Mesenchymal stem cell (in vitro differentiated cells and primary cell): Measurements from ENCODE around the gene NTN4.

Experiments
- DNase-seq: peaks from one replicate; pipeline ENCODE4 v3.0.0-alpha.2; 2013
- H2AFZ ChIP-seq: one replicate; pipeline ENCODE4 v1.6.1; 2013; ENCODE audit warnings: low read depth, mild to moderate bottlenecking, control low read depth, inconsistent platforms, low read length, moderate library complexity
- H2AK5ac ChIP-seq: 2 replicates; pipeline ENCODE4 v1.6.1; 2013; ENCODE audit warnings: low read length, moderate library complexity, mild to moderate bottlenecking, inconsistent platforms; ENCODE audit not compliant: severe bottlenecking
- H2BK120ac ChIP-seq: one replicate; pipeline ENCODE4 v1.6.1; 2013; ENCODE audit warnings: low read depth, mild to moderate bottlenecking, inconsistent platforms, low read length, moderate library complexity
- H2BK12ac ChIP-seq, 2 experiments: one replicate each; pipeline ENCODE4 v1.6.1; 2013; ENCODE audit warnings: inconsistent platforms in 2 of 2, low read length in 2 of 2, mild to moderate bottlenecking in 2 of 2, moderate library complexity in 2 of 2, control low read depth in 1 of 2
- H2BK15ac ChIP-seq: one replicate; pipeline ENCODE4 v1.6.1; 2013; ENCODE audit warnings: mild to moderate bottlenecking, low read depth, inconsistent platforms; ENCODE audit not compliant: poor library complexity, severe bottlenecking
- H2BK5ac ChIP-seq: 2 replicates; pipeline ENCODE4 v1.6.1; 2013; ENCODE audit warnings: low read depth, mild to moderate bottlenecking, low read length, control low read depth, inconsistent platforms; ENCODE audit not compliant: poor library complexity, severe bottlenecking
- H3K14ac ChIP-seq, 2 experiments: one replicate each; pipeline ENCODE4 v1.6.1; 2013; ENCODE audit warnings: inconsistent platforms in 2 of 2, low read length in 2 of 2, control low read depth in 1 of 2, mild to moderate bottlenecking in 1 of 2, moderate library complexity in 1 of 2
- H3K18ac ChIP-seq, 2 experiments: one replicate each; pipeline ENCODE4 v1.6.1; 2013; ENCODE audit warnings: inconsistent platforms in 2 of 2, low read length in 2 of 2, control low read depth in 1 of 2, low read depth in 1 of 2, mild to moderate bottlenecking in 1 of 2
- H3K23ac ChIP-seq, 2 experiments: one replicate each; pipeline ENCODE4 v1.6.1; 2013; ENCODE audit warnings: inconsistent platforms in 2 of 2, low read length in 2 of 2, mild to moderate bottlenecking in 2 of 2, moderate library complexity in 2 of 2, control low read depth in 1 of 2
- H3K27ac ChIP-seq: 2 replicates; pipeline ENCODE4 v1.5.1; 2013; ENCODE audit warnings: mild to moderate bottlenecking, moderate library complexity, low read length, control low read depth, inconsistent platforms; ENCODE audit not compliant: poor library complexity, severe bottlenecking
- H3K27me3 ChIP-seq, 2 experiments: 2 replicates each; pipeline versions ENCODE4 v1.6.1 to v1.7.0; 2013; ENCODE audit warnings: low read length in 2 of 2, mild to moderate bottlenecking in 2 of 2, moderate library complexity in 2 of 2, control low read depth in 1 of 2, inconsistent platforms in 1 of 2; ENCODE audit not compliant: control insufficient read depth in 1 of 2, insufficient read depth in 1 of 2
- H3K36me3 ChIP-seq, 2 experiments: 2 replicates each; pipeline versions ENCODE4 v1.6.1 to v1.7.0; 2013; ENCODE audit warnings: low read length in 2 of 2, control low read depth in 1 of 2, inconsistent platforms in 1 of 2, low read depth in 1 of 2, mild to moderate bottlenecking in 1 of 2; ENCODE audit not compliant: insufficient read depth in 2 of 2, control insufficient read depth in 1 of 2
- H3K4ac ChIP-seq, 2 experiments: one replicate each; pipeline ENCODE4 v1.6.1; 2013; ENCODE audit warnings: inconsistent platforms in 2 of 2, low read length in 2 of 2, mild to moderate bottlenecking in 2 of 2, moderate library complexity in 2 of 2, control low read depth in 1 of 2, low read depth in 1 of 2
- H3K4me1 ChIP-seq: 2 replicates; pipeline ENCODE4 v1.6.1; 2013; ENCODE audit warnings: low read depth, low read length, control low read depth; ENCODE audit not compliant: control insufficient read depth, insufficient read depth
- H3K4me2 ChIP-seq: 2 replicates; pipeline ENCODE4 v1.6.1; 2013; ENCODE audit warnings: low read length, mild to moderate bottlenecking, inconsistent platforms; ENCODE audit not compliant: poor library complexity, severe bottlenecking
- H3K4me3 ChIP-seq, 2 experiments: 2 replicates each; pipeline versions ENCODE4 v1.5.1 to v1.7.0; 2013; ENCODE audit warnings: low read length in 2 of 2, mild to moderate bottlenecking in 2 of 2, control low read depth in 1 of 2, low read depth in 1 of 2; ENCODE audit not compliant: insufficient read depth in 1 of 2
- H3K79me1 ChIP-seq: replicated peaks from 2 replicates; pipeline ENCODE4 v1.6.1; 2013; ENCODE audit warnings: mild to moderate bottlenecking, control low read depth, low read length, inconsistent platforms; ENCODE audit not compliant: poor library complexity, severe bottlenecking
- H3K9ac ChIP-seq: 2 replicates; pipeline ENCODE4 v1.7.0; 2013; ENCODE audit warnings: mild to moderate bottlenecking, low read length, moderate library complexity
- H3K9me3 ChIP-seq: 2 replicates; pipeline ENCODE4 v1.7.0; 2013; ENCODE audit warnings: mild to moderate bottlenecking, low read length; ENCODE audit not compliant: control insufficient read depth
- H4K8ac ChIP-seq: one replicate; pipeline ENCODE4 v1.6.1; 2013; ENCODE audit warnings: inconsistent platforms, mild to moderate bottlenecking, low read length, moderate library complexity
- H4K91ac ChIP-seq: one replicate; pipeline ENCODE4 v1.6.1; 2013; ENCODE audit warnings: mild to moderate bottlenecking, low read length, inconsistent platforms
- WGBS: methylation state at CpG from one replicate; pipeline ENCODE4 v1.1.7; 2013; ENCODE audit warnings: mixed read lengths; 5-methylcytosine and 5-hydroxymethylcytosine counted together

The NTN4 gene

GRCh38 chr12:95673576-95673975 lies 117.0 kb downstream of the NTN4 start:
- Histone ChIP-seq H3K4me1 (no peaks in the 10 kb centered on the region), H3K4ac (no peak overlapping the region), H2AFZ (no peak overlapping the region), H3K79me1 (no peaks in the 10 kb centered on the region), H3K14ac (no peak overlapping the region), H3K36me3 (peaks cover 5 to 23% of the 10 kb centered on the region in 2 experiments), H4K8ac (no peak overlapping the region), H3K9me3 (no peaks in the 10 kb centered on the region), H2BK5ac (no peak overlapping the region), H2BK120ac (no peak overlapping the region), H2AK5ac (no peak overlapping the region), H3K4me3 (no peak overlapping the region), H4K91ac (no peak overlapping the region), H3K9ac (no peak overlapping the region), H2BK12ac (no peak overlapping the region), H3K18ac (no peak overlapping the region), H3K4me2 (no peak overlapping the region), H2BK15ac (no peak overlapping the region), H3K27ac (no peak overlapping the region), H3K27me3 (no peaks in the 10 kb centered on the region), H3K23ac (no peak overlapping the region)
- DNase-seq, result no peak
- 90% methylated on average over 2 of the region's 2 CpGs for WGBS

GRCh38 chr12:95672166-95672565 lies 118.4 kb downstream of the NTN4 start:
- H3K18ac ChIP-seq, result no peak overlapping the region
- no peak overlapping the region for H3K9ac ChIP-seq
- no peak for DNase-seq
- H3K27ac ChIP-seq, result no peak overlapping the region
- no peak overlapping the region for H4K91ac ChIP-seq
- no peaks in the 10 kb centered on the region for H3K27me3 ChIP-seq
- H3K23ac ChIP-seq, result no peak overlapping the region
- H2BK12ac ChIP-seq, result peak overlapping the region in 1 of 2 experiments; percentile 24
- WGBS, result 93% methylated on average over 21 of the region's 21 CpGs
- no peak overlapping the region for H3K14ac ChIP-seq
- no peak overlapping the region for H4K8ac ChIP-seq
- no peak overlapping the region for H3K4ac ChIP-seq
- peaks cover 5 to 29% of the 10 kb centered on the region in 2 experiments for H3K36me3 ChIP-seq
- no peak overlapping the region for H2BK5ac ChIP-seq
- H2BK15ac ChIP-seq, result no peak overlapping the region
- H3K9me3 ChIP-seq, result no peaks in the 10 kb centered on the region
- H2BK120ac ChIP-seq, result no peak overlapping the region
- no peak overlapping the region for H2AFZ ChIP-seq
- H3K4me1 ChIP-seq, result no peaks in the 10 kb centered on the region
- no peak overlapping the region for H3K4me3 ChIP-seq
- no peaks in the 10 kb centered on the region for H3K79me1 ChIP-seq
- no peak overlapping the region for H3K4me2 ChIP-seq
- H2AK5ac ChIP-seq, result no peak overlapping the region

GRCh38 chr12:95671265-95671664 lies 119.3 kb downstream of the NTN4 start:
- Histone ChIP-seq H4K8ac (no peak overlapping the region), H3K9ac (no peak overlapping the region), H3K4ac (no peak overlapping the region), H2BK120ac (no peak overlapping the region), H3K9me3 (no peaks in the 10 kb centered on the region), H2BK15ac (no peak overlapping the region), H2BK5ac (no peak overlapping the region), H3K23ac (no peak overlapping the region), H3K18ac (peak overlapping the region in 1 of 2 experiments; percentile 3), H4K91ac (no peak overlapping the region), H2BK12ac (no peak overlapping the region), H3K27me3 (no peaks in the 10 kb centered on the region), H3K14ac (no peak overlapping the region), H3K36me3 (peaks cover 5 to 29% of the 10 kb centered on the region in 2 experiments), H3K79me1 (no peaks in the 10 kb centered on the region), H2AFZ (no peak overlapping the region), H3K27ac (no peak overlapping the region), H2AK5ac (no peak overlapping the region), H3K4me3 (no peak overlapping the region), H3K4me2 (no peak overlapping the region), H3K4me1 (no peaks in the 10 kb centered on the region)
- no peak for DNase-seq
- WGBS, result 65% methylated on average over 6 of the region's 6 CpGs

GRCh38 chr12:95663525-95663924 lies 127.0 kb downstream of the NTN4 start:
- Histone ChIP-seq H2BK15ac (no peak overlapping the region), H3K4me3 (no peak overlapping the region), H2BK120ac (no peak overlapping the region), H3K18ac (no peak overlapping the region), H3K4me1 (no peaks in the 10 kb centered on the region), H4K8ac (no peak overlapping the region), H3K9ac (no peak overlapping the region), H3K14ac (no peak overlapping the region), H3K23ac (no peak overlapping the region), H3K27ac (no peak overlapping the region), H3K27me3 (no peaks in the 10 kb centered on the region), H4K91ac (no peak overlapping the region), H3K36me3 (peaks cover 0 to 17% of the 10 kb centered on the region in 2 experiments), H2AK5ac (no peak overlapping the region), H2AFZ (no peak overlapping the region), H3K9me3 (no peaks in the 10 kb centered on the region), H3K4ac (no peak overlapping the region), H2BK12ac (no peak overlapping the region), H2BK5ac (no peak overlapping the region), H3K79me1 (no peaks in the 10 kb centered on the region), H3K4me2 (no peak overlapping the region)
- 97% methylated on average over 2 of the region's 2 CpGs for WGBS
- no peak for DNase-seq
